NCI-H2107 treated with DMSO at 0.1 percent for 48 hours (cell line): Measurements from ENCODE around the gene NANOGP8.
"Not testable (repeated sequence)": the region's sequence is repeated elsewhere in the genome, so short reads cannot be mapped to it uniquely, and the experiment has no call there.

Experiments used
- DNase-seq: peaks from one replicate; lab custom pipeline; 2025; ENCODE audit not compliant: unreplicated experiment; lab: John Stamatoyannopoulos, UW

The NANOGP8 gene, protein sequence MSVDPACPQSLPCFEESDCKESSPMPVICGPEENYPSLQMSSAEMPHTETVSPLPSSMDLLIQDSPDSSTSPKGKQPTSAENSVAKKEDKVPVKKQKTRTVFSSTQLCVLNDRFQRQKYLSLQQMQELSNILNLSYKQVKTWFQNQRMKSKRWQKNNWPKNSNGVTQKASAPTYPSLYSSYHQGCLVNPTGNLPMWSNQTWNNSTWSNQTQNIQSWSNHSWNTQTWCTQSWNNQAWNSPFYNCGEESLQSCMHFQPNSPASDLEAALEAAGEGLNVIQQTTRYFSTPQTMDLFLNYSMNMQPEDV

DNA sequence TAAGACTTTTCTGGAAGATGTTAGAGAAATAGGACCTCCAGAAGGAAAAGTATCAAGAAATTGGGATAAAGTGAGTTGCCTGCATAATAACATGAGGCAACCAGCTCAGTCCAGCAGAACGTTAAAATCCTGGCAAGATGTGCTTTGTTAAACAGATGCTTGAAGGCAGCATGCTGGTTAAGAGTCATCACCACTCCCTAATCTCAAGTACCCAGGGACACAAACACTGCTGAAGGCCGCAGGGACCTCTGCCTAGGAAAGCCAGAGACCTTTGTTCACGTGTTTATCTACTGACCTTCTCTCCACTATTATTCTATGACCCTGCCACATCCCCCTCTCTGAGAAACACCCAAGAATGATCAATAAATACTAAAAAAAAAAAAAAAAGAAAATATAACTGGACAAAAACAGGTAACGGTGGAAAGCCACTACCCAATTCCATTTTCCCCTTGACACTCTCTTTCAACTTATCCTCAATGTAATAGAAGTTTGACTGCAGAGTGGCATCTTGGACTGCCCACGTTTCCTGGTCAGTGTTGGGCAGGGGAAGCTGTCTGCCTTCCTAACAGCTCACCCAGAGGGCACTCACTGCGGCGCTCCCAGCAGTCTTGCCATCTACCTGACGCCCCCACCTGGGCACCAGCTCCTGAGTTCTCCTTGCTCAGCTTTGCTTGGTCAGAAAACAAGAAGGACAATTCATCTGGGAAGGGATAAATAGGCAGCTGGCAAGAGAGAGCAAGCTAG lies at the start of gene NANOGP8:
Gene NANOGP8 (minus strand): TSS at position 120 of the 744 bp plus-strand sequence. CDS start 185 bp downstream, outside the sequence.
- not testable (repeated sequence) for DNase-seq

DNA sequence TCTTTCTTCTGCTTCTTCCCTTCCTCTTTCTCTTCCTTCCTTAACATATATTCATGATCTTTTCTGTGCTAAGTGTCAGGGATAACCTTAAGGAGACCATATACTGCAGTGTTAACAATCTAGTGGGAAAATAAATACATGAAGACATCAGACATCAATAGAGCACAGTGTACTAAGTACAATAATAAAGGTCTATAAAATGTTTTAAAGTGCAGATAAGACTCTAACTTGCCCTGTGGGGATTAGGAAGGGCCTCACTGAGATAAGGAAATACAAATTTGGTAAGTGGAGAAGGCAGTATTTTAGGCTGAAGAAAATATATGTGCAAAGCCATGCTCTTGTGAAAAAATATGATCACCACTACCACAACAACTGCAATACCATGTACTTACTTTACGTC lies 49.2 kb upstream of the NANOGP8 start:
- DNase-seq = no peak

DNA sequence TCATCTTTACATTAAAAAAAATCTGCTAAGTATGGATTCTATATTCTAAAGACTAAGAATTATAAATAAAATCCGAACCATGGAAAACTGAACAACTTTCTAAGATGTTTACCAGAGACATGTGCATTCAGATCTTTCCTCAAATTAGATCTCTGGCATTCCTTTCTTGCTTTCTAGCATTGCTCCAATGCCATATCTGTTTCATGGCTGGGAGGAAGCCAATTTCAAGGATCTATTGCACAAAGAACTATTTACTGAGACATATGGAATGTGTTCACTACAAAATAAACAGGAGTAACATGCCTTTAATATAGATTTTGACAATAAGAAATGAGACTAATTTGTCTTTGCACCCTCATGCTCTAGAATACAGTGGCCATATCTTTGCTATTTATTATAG lies 45.1 kb upstream of the NANOGP8 start:
- no peak for DNase-seq

DNA sequence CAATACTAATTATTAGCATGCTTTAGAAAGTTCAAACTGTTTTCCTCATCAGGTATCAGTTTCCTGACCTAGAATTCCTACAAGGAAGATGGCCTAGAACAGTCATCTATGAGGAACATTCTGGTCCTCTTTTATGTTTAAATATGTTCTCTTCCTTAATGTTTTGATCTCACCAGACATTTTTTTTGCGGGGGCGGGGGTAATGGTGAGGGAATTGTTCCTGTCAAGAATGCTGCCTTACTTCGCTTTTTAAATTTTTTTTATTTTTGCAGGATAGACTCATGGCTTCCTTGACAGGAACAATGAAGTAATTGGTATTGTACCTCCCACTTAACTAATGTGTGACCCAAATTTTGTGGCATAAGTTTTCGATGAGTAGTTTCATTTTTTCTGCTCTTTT lies 44.3 kb upstream of the NANOGP8 start:
- DNase-seq = no peak

DNA sequence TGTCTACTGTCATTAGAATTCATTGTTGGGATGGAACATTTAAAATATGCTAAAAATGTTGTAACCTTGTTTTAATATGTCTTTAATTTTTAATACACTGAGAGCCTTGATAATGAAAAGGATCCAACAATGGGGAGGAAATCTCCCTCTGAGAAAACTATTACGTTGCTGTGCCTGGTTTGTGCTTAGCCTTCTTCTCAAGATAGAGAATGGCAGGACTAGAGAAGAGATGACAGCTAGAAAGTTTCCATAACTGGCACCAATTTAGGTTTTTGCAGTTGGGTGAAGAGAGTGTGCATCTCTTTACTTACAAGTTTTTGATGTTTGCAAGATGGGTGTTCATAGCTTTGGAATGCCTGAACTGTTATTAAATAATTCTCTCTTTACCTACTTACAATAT lies 42.6 kb upstream of the NANOGP8 start:
- DNase-seq = no peak

DNA sequence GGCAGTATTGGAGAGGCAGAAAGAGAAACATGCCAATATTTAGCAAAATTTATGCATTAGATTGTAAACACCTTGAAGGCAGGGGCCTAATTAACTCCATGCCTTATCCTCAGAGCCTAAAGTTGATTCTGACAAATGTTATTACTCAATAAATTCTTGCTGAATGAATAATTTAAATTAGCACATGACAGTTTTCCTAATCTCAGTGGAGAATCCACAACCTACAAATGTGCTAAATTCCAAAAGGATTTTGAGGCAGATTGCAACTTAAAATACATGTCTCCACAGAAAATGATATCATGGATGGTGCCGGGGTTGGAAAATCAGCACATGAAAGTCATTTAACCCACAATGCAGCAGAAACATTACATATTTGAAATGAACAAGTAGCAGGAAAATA lies 41.1 kb upstream of the NANOGP8 start:
- no peak for DNase-seq

DNA sequence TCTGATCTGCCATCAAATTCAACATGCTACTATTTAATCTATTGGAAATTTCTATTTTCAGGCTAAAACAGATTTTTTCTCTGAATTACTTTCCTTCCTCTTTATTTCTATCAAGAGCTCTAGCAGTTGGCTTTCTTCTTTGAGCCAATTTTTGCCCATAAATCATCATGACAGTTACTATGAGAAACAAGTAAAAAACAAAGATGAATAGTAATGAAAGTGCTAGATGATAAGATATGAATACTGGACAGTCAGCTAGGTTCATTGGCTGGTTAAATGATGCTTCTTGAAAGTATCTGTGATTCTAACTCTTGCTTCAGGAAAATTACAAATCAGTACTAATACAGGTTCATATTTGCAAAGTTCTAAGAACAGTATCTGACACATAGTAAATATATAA lies 38.6 kb upstream of the NANOGP8 start:
- no peak for DNase-seq

DNA sequence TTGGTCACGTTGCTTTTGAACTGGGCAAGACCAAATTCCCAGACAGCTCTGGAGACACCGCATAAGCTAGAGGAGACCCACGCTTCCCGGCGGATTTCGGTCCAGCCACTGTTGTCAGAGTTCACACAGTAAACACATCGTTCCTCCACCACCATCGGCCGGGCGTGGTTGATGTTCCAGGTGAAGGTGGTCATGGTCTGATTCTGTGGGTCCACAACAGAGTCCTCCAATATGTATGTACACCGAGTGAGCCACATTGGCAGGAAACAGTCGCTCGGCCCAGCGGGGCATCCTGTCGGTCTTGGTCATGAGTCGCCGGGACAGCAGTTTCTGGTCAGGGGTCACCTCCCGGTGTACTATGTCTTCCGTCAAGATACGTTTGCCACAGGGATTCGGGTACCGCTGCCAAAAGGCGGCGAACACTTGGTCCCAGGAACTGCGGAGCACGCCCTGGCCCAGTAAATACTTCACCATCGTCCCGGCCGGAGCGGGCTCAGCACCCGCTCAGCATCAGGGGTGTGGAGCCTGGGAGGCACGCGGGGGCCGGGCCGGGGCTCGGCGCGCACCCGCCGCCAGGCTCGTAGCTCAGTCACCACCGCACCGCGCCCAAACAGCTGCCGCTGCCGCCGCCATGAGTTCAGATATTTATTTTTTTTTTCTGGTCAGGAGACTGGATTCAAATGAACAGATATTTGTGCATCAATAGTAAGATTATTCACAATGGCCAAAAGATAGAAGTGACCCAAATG lies 36.7 kb upstream of the NANOGP8 start:
- DNase-seq = no peak

DNA sequence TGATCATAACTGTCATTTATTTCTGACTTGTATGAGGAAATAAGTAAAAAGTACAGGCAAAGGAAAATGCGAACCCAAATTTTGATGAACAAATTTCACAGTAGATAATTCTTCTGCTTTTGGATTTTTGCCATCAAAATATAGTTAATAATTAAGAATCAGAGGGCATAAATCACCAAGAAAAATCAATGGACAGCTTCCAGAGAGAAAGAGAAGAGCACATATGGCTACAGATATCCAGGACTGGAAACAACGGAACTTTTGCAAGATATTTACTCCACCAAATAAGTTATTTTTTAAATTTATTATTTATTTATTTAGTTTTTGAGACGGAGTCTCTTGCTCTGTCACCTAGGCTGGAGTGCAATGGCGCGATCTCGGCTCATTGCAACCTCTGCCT lies 35.1 kb upstream of the NANOGP8 start:
- no peak for DNase-seq

DNA sequence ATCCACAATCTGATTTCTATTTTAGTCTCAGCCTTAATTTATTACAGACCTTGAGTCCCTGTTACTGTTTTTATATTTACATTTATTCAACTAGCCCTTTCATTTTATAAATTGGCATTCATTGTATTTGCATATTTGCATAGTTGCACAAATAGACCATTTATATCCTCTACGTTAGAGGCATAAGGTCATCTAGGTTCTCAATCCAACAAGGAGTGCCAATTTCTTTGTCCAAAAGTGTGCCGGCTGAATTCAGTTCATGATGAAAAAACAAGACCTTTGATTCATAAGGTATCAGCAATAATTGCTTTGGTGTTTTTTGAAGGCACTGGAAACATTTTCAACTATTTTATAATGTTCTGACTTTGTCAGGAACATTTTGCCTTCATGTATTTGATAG lies 33.9 kb upstream of the NANOGP8 start:
- DNase-seq = no peak

DNA sequence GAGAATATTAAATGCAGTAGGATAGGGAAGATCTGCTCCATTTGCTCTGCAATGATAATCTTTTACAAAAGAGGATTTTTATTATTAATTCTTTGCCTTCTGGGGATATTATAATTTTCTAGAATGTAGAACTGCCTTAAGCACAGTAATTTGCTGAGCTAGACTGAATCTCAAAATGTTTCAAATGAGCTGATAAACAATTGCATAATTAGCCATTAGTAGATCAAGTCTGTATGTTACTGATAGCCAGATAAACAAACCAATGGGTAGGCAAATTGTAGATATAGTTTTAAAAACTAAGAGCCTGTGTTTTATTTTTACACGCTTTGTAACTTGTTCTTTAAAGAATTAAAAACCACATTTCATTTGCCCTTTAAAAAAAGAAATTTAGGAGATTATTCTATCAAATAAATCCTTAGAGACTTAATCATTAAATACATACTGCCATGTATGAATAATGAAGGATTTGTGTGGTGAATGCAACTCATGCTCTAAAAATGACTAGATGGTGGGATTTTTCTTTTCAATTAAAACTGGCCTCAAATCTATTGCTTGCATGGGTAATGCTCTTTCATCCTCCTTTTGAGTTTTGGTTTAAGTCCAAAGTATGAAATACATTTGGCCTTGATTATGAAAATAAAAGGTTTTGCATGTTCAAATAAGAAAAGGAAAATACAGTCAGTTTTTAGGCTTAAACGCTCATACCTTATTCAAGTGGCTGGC lies 32.6 kb upstream of the NANOGP8 start:
- DNase-seq = no peak

DNA sequence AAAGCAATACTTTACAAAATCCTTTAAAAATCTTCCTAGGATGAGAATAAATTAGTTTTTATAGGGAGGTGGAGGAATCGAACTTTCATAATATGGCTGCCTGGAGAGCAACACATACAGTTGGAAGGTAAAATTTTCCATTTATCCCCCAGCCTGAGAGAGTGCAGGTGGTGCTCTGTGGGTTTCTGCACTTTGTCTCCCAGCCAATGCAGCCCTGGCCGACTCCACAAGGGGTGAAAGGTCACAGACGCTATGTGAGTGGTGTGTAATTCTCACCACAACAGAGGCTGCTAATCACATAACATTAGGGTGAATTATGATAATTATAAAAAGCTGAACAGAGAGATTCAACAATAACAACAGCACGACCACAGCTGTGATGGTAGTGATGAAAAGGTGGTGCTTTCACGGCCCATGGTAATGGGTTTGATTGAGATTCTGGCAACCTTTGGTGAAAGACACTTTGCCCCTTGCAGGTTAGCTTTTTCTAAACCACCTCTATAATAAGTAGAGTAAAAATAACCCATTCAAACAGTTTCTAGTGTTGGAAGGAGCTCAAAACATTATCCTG lies 30.1 kb upstream of the NANOGP8 start:
- DNase-seq = peak; percentile 1

DNA sequence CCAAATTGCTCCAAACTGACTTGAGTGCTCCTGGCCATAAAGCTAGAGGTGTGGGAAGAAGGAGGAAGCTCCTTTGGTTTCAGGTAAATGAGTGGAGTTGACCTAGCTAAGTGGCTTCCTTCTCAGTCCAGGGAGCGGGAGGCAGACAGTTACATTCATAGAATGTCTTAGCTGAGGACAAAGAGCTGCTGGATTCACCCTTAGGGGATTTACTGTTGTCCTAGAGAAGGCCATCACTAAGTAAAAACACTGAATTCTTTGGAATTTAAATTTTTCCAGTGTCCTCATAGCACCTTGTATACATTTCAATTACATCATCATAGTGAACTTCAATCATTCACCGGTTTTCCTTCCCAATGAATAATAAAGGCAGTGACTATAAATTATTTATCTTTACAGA lies 27.3 kb upstream of the NANOGP8 start:
- no peak for DNase-seq

DNA sequence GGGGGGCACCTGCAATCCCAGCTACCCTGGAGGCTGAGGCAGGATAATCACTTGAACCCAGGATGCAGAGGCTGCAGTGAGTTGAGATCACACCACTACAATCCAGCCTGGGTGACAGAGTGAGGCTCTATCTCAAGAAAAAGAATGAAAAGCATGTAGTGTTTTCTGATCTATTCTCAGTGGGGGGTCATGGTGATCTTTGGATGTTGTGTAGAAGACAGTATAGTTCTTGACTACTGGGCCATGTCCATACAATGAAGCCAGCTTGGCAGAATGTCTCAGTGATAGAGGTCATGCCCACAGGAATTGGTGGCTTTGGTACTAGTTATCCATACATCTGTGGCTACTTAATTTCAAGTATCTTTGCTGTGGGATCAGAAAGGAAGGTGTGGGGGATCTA lies 26.8 kb upstream of the NANOGP8 start:
- no peak for DNase-seq

DNA sequence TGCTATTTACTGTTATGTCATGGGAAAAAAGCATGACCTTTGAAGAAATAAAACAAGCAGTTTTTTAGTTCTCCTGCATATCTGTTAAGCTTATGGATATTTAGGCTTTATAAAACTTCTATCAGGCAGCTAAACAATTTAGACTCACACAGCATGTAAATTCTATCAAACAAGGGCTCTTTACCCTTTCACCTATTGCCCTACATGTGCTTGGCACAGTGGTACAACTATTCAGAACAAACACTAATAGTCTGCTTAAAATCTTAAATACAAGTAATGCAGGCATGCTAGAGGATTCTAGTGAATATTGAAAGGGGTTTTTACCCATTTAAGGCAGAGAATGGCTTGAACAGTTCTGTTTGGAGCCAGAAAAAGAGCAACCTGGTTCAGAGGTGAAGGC lies 23.4 kb upstream of the NANOGP8 start:
- no peak for DNase-seq

DNA sequence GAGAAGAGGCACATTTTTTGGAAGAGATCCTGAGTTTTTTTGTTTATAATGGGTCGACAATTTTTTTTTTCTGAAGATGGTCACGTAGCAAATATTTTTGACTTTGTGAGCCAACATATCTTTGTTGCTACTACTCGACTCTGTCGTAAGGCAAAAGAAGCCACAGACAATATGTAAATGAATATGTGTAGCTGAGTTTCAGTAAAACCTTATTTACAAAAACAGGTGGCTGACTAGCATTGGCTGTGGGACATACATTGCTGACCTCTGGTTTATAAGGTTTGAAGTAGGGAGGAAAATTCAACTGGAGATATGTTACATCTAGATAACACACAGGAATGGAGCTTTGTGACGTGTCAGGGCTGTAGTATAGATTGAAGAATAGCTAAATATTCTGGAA lies 22.5 kb upstream of the NANOGP8 start:
- DNase-seq = no peak

DNA sequence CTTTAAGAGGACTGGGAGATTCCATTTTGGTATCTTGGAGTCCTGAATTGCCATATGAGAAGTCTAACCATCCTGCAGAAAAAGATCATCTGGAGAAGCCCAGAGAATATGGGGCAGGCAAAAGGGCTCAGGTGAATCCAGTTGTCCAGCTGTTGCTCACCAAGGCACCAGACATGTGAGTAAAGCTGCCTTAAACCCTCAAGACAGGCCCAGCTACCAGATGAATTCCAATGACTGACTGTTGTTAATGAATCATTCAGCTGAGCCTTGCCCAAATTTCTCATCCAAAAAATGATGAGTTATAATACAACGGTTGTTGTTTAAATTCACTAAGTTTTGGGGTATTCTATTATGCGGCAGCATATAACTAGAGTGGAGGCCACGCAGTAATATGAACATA lies 22.0 kb upstream of the NANOGP8 start:
- no peak for DNase-seq

DNA sequence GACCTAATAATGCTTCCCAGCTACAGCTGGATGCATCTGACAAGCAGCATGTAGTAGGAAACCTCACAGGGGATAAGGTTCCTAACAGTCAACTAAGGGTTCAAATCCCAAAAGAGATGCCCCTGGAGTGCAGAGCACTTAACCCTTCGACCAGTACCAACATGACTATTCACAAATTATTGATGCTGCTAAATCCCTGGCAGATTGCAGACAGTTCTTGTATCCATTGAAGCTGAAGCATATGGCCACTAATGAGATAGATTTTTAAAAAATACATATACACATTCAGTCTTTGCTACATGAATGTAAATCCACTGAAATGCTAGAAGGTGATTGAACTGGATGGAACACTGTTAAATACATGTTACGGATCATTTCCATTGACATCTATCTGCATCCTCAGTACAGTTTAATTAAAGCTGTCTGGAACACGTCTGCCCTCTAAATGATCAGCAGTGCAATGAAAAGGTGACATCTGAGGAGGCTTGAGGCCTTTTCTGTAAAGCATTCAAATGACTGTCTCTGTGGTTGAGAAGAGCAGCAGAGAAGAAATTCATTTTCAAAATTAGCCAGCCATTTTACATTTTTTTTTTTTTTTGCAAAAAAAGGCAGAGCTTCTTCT lies 19.5 kb upstream of the NANOGP8 start:
- DNase-seq = no peak

DNA sequence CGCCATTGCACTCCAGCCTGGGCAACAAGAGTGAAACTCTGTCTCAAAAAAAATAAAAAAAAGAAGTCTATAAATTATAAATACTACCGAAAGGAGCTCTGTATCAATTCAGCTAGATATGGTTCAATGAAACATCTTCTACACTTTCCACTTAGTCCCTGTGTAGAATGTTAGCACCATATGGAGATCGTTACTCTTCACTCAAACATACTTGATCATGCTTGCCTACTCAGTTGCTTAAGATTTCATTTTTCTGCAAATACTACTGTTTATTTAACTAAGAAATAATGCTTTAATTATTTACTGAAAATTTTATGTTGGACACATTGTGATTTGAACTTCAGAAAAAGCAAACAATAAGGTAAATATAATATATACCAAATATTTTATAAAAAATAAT lies 17.1 kb upstream of the NANOGP8 start:
- DNase-seq = no peak

DNA sequence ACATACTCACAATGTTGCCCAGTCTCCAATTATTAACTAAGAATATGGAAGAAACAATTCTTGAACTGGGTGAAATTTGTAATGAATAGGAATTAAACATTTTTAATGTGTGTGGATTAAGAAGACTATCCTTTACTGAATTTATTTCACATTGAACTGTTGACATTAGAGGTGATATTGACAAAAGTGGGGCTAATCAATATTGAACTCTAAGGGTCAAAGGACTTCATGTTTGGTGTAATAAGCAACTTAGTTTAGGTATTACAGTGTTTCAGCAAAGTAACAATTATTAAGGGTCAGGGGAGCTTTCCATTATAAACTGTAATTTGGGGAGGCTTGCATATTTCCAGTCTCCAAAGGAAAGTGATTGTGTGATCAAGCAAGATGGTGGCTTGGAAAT lies 16.2 kb upstream of the NANOGP8 start:
- no peak for DNase-seq

DNA sequence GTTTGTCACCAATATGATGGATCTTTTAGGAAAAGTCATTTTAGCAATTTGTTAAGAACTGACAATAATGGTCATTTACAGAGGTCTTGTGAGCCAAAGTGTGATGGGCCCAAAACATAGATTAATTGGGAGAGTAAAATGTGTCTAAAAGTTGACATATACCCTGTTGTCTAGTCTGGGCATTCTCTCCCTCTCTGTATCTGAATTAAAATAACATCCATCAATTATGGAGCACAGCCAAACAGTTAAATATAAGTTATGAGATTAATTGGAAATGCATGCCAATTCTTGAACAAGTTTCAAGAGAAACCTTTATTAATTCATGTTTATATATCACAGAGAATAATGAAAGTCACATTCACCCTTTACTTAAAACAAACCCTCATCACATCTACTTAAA lies 13.6 kb upstream of the NANOGP8 start:
- no peak for DNase-seq
